ENCODE results near the gene GPR107.

- no peak for TF ChIP-seq POLR2A (IDR thresholded peaks at IDR 0.05)
- TF ChIP-seq CTCF (IDR thresholded peaks at IDR 0.05): no peak
- TF ChIP-seq EP300 (IDR thresholded peaks at IDR 0.05): no peak
- TF ChIP-seq POLR2AphosphoS5 (IDR thresholded peaks at IDR 0.05): no peak
Observed at GRCh38 chr9:130049431-130050210, 4.1 kb upstream of the GPR107 start.

Measured in suprapubic skin (tissue), 4 donors.